ENCODE results near the gene LRRC31.

Gene LRRC31

DNA sequence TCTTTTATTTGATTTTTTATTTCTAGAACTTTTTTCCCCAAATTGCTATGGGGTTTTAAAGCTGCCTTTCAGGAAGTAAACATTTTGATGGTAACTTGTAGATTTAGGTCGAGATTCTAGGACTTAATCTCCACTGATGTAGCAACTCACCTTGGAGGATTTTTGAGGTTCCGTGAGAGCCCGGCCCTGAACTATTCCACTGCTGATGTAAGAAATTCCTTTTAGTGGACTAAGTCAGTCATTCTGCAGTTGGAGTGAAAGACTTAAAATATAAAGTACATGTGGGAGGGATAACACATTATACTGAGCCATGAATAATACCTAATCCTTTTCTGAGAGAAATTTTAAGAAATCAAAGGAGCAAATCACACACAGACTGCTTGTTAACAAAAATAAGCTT lies 44.4 kb downstream of the LRRC31 start:
- ATAC-seq: no peak
- TF ChIP-seq CSDC2 (CRISPR knock-in tag; IDR thresholded peaks at IDR 0.05): no peak
- TF ChIP-seq ZNF8 (CRISPR knock-in tag; IDR thresholded peaks at IDR 0.05): no peak
- no peak for TF ChIP-seq BACH2 (CRISPR knock-in tag; IDR thresholded peaks at IDR 0.05; ENCODE audit: borderline replicate concordance)
- no peak for TF ChIP-seq ZFP30 (CRISPR knock-in tag; IDR thresholded peaks at IDR 0.05)

DNA sequence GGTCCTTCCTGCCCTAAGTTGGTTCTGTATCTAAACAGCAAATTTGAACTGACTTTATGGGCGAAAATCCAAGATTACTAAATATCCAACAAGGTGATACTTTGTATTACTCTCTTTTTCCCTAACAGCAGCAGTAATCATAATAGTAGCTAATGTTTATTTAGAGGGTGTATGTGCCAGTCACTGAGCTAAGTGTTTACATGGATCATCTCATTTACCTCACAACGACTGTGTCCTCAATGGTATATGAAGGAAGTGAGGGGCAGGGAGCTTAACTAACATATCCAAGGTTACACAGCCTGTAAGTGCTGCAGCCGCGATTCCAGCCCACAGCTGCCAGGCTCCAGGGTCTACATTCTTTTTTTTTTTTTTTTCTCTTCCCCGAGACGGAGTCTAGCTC lies 46.8 kb downstream of the LRRC31 start:
- no peak for ATAC-seq
- no peak for TF ChIP-seq ZC3H10 (CRISPR knock-in tag; IDR thresholded peaks at IDR 0.05)
- TF ChIP-seq, protein P1, sequence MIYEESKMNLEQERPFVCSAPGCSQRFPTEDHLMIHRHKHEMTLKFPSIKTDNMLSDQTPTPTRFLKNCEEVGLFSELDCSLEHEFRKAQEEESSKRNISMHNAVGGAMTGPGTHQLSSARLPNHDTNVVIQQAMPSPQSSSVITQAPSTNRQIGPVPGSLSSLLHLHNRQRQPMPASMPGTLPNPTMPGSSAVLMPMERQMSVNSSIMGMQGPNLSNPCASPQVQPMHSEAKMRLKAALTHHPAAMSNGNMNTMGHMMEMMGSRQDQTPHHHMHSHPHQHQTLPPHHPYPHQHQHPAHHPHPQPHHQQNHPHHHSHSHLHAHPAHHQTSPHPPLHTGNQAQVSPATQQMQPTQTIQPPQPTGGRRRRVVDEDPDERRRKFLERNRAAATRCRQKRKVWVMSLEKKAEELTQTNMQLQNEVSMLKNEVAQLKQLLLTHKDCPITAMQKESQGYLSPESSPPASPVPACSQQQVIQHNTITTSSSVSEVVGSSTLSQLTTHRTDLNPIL (CRISPR knock-in tag; IDR thresholded peaks at IDR 0.05; ENCODE audit: low read depth): no peak
- TF ChIP-seq, protein P2, sequence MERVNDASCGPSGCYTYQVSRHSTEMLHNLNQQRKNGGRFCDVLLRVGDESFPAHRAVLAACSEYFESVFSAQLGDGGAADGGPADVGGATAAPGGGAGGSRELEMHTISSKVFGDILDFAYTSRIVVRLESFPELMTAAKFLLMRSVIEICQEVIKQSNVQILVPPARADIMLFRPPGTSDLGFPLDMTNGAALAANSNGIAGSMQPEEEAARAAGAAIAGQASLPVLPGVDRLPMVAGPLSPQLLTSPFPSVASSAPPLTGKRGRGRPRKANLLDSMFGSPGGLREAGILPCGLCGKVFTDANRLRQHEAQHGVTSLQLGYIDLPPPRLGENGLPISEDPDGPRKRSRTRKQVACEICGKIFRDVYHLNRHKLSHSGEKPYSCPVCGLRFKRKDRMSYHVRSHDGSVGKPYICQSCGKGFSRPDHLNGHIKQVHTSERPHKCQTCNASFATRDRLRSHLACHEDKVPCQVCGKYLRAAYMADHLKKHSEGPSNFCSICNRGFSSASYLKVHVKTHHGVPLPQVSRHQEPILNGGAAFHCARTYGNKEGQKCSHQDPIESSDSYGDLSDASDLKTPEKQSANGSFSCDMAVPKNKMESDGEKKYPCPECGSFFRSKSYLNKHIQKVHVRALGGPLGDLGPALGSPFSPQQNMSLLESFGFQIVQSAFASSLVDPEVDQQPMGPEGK (CRISPR knock-in tag; IDR thresholded peaks at IDR 0.05; ENCODE audit: borderline replicate concordance): no peak
- TF ChIP-seq OSR1 (CRISPR knock-in tag; IDR thresholded peaks at IDR 0.05): no peak
- TF ChIP-seq, protein P3, sequence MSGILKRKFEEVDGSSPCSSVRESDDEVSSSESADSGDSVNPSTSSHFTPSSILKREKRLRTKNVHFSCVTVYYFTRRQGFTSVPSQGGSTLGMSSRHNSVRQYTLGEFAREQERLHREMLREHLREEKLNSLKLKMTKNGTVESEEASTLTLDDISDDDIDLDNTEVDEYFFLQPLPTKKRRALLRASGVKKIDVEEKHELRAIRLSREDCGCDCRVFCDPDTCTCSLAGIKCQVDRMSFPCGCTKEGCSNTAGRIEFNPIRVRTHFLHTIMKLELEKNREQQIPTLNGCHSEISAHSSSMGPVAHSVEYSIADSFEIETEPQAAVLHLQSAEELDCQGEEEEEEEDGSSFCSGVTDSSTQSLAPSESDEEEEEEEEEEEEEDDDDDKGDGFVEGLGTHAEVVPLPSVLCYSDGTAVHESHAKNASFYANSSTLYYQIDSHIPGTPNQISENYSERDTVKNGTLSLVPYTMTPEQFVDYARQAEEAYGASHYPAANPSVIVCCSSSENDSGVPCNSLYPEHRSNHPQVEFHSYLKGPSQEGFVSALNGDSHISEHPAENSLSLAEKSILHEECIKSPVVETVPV (CRISPR knock-in tag; IDR thresholded peaks at IDR 0.05): no peak
- TF ChIP-seq ARNTL (CRISPR knock-in tag; IDR thresholded peaks at IDR 0.05; ENCODE audit: borderline replicate concordance, low read depth): no peak
- TF ChIP-seq TCF4 (CRISPR knock-in tag; IDR thresholded peaks at IDR 0.05; ENCODE audit: borderline replicate concordance): no peak
- TF ChIP-seq ZNF70 (CRISPR knock-in tag; IDR thresholded peaks at IDR 0.05): no peak
- TF ChIP-seq, protein P4, sequence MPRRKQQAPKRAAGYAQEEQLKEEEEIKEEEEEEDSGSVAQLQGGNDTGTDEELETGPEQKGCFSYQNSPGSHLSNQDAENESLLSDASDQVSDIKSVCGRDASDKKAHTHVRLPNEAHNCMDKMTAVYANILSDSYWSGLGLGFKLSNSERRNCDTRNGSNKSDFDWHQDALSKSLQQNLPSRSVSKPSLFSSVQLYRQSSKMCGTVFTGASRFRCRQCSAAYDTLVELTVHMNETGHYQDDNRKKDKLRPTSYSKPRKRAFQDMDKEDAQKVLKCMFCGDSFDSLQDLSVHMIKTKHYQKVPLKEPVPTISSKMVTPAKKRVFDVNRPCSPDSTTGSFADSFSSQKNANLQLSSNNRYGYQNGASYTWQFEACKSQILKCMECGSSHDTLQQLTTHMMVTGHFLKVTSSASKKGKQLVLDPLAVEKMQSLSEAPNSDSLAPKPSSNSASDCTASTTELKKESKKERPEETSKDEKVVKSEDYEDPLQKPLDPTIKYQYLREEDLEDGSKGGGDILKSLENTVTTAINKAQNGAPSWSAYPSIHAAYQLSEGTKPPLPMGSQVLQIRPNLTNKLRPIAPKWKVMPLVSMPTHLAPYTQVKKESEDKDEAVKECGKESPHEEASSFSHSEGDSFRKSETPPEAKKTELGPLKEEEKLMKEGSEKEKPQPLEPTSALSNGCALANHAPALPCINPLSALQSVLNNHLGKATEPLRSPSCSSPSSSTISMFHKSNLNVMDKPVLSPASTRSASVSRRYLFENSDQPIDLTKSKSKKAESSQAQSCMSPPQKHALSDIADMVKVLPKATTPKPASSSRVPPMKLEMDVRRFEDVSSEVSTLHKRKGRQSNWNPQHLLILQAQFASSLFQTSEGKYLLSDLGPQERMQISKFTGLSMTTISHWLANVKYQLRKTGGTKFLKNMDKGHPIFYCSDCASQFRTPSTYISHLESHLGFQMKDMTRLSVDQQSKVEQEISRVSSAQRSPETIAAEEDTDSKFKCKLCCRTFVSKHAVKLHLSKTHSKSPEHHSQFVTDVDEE (CRISPR knock-in tag; IDR thresholded peaks at IDR 0.05): no peak
- no peak for TF ChIP-seq PPARA (CRISPR knock-in tag; IDR thresholded peaks at IDR 0.05; ENCODE audit: borderline replicate concordance)
- TF ChIP-seq ZNF8 (CRISPR knock-in tag; IDR thresholded peaks at IDR 0.05): no peak
- no peak for TF ChIP-seq ZFP30 (CRISPR knock-in tag; IDR thresholded peaks at IDR 0.05)
- no peak for TF ChIP-seq RARB (CRISPR knock-in tag; IDR thresholded peaks at IDR 0.05)
- no peak for TF ChIP-seq CSDC2 (CRISPR knock-in tag; IDR thresholded peaks at IDR 0.05)
- TF ChIP-seq BACH2 (CRISPR knock-in tag; IDR thresholded peaks at IDR 0.05; ENCODE audit: borderline replicate concordance): no peak
- TF ChIP-seq, protein P5, sequence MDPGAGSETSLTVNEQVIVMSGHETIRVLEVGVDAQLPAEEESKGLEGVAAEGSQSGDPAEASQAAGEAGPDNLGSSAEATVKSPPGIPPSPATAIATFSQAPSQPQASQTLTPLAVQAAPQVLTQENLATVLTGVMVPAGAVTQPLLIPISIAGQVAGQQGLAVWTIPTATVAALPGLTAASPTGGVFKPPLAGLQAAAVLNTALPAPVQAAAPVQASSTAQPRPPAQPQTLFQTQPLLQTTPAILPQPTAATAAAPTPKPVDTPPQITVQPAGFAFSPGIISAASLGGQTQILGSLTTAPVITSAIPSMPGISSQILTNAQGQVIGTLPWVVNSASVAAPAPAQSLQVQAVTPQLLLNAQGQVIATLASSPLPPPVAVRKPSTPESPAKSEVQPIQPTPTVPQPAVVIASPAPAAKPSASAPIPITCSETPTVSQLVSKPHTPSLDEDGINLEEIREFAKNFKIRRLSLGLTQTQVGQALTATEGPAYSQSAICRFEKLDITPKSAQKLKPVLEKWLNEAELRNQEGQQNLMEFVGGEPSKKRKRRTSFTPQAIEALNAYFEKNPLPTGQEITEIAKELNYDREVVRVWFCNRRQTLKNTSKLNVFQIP (CRISPR knock-in tag; IDR thresholded peaks at IDR 0.05; ENCODE audit: borderline replicate concordance, low read depth): no peak
- no peak for TF ChIP-seq SNAI2 (CRISPR knock-in tag; IDR thresholded peaks at IDR 0.05)
- TF ChIP-seq TOX (CRISPR knock-in tag; IDR thresholded peaks at IDR 0.05; ENCODE audit: borderline replicate concordance): no peak
- no peak for TF ChIP-seq GLIS3 (CRISPR knock-in tag; IDR thresholded peaks at IDR 0.05)

DNA sequence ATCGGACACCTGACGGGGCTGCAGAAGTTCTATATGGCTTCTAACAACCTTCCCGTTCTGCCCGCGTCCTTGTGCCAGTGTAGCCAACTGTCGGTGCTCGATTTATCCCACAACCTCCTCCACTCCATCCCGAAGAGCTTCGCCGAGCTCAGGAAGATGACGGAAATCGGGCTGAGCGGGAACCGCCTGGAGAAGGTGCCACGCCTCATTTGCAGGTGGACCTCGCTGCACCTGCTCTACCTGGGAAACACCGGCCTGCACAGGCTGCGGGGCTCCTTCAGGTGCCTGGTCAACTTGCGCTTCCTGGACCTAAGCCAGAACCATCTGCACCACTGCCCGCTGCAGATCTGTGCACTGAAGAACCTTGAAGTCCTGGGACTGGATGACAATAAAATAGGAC lies 47.2 kb downstream of the LRRC31 start:
- no peak for ATAC-seq
- TF ChIP-seq ZNF8 (CRISPR knock-in tag; IDR thresholded peaks at IDR 0.05): no peak
- no peak for TF ChIP-seq TOX (CRISPR knock-in tag; IDR thresholded peaks at IDR 0.05; ENCODE audit: borderline replicate concordance)
- no peak for TF ChIP-seq RARB (CRISPR knock-in tag; IDR thresholded peaks at IDR 0.05)
- TF ChIP-seq TCF4 (CRISPR knock-in tag; IDR thresholded peaks at IDR 0.05; ENCODE audit: borderline replicate concordance): no peak
- TF ChIP-seq BACH2 (CRISPR knock-in tag; IDR thresholded peaks at IDR 0.05; ENCODE audit: borderline replicate concordance): no peak
- TF ChIP-seq, protein P2 (CRISPR knock-in tag; IDR thresholded peaks at IDR 0.05; ENCODE audit: borderline replicate concordance): no peak
- TF ChIP-seq ZFP3 (CRISPR knock-in tag; IDR thresholded peaks at IDR 0.05): no peak
- no peak for TF ChIP-seq ESRRG (CRISPR knock-in tag; IDR thresholded peaks at IDR 0.05)
- TF ChIP-seq ZNF70 (CRISPR knock-in tag; IDR thresholded peaks at IDR 0.05): no peak
- TF ChIP-seq ARNTL (CRISPR knock-in tag; IDR thresholded peaks at IDR 0.05; ENCODE audit: borderline replicate concordance, low read depth): no peak
- no peak for TF ChIP-seq GLIS3 (CRISPR knock-in tag; IDR thresholded peaks at IDR 0.05)
- no peak for TF ChIP-seq ISL1 (CRISPR knock-in tag; IDR thresholded peaks at IDR 0.05)
- TF ChIP-seq, protein P1 (CRISPR knock-in tag; IDR thresholded peaks at IDR 0.05; ENCODE audit: low read depth): no peak
- TF ChIP-seq OSR1 (CRISPR knock-in tag; IDR thresholded peaks at IDR 0.05): no peak
- TF ChIP-seq, protein P5 (CRISPR knock-in tag; IDR thresholded peaks at IDR 0.05; ENCODE audit: borderline replicate concordance, low read depth): no peak
- TF ChIP-seq ZNF565 (CRISPR knock-in tag; conservative IDR thresholded peaks at IDR 0.05; ENCODE audit: low read depth): no peak
